CD4-positive, alpha-beta T cell treated with Interleukin-12 subunit alpha and Interleukin-12 subunit beta, for 1 hour (primary cell): ENCODE results near the gene UNC5C.

Experiments
- DNase-seq: peaks from one replicate; pipeline ENCODE4 v3.0.0-alpha.2; 2020

Gene UNC5C

DNA sequence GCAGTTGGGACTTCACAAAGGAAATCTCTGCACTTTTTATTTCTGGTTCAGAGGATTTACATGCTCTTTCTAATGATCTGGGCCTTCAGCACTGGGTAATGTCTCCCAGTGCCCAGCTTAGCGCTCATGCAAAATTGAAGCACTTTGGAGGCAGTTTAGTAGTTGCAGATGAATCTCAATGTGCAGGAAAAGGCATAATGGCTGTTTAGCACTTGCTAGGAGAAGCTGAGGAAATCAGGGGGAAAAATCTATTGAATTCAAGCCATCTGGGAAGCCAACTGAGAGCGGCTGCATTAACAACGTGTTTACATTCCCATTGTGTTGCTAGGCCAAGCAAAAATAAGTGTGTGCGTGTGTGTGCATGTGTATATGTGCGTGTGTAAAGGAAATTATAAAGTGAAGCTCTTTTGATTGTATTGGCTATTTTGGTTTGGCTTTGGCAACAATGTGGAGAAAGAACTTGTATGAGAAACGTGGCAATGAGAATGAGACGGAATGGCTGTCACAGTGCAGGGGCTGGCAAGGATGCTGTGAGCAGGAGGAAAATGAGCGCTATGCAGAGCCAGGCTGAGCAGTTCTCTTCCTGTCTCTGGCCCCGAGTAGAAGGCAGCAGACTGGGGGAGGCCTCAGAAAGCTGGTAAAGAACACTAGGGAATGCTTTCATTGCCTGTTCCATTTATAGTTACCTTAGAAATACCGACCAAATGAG, 231.5 kb downstream of the UNC5C start:
- DNase-seq = no peak

DNA sequence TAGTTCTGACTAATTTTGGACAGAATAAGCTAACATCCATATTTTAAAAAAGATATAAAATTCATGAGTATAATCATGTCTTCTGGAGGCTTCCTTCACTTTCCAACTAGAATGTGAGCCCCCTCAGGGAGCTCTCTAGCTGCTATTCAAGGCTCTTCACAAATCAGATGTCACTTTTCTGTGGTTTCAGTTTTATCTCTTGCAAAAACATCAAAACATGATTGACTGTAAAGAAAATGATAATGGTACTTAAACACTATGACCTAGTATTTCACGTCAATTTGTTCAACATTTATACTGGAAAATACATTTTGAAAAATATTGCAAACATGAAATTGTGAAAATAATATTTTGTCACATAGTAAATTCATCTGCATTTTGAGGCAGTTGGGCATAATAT, 234.2 kb downstream of the UNC5C start:
- no peak for DNase-seq

DNA sequence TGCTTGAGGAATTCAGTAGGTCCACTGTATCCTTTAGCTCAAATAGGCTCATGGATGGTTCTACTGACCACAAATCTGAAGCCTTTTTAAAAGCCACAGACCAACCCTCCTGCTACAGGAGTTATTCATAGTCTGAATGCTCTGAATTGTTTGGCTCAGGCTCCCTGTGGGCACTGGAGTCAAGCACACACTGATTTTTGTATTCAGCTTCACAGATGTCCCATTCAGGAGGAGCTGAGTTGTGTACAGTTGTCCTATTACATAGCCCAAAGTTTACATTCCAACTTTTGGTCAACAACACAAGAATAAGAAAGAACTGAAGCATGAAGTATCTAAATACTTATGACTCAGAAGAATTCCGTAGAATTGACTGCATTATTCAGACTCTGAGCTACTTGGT, 243.9 kb downstream of the UNC5C start:
- DNase-seq = no peak

DNA sequence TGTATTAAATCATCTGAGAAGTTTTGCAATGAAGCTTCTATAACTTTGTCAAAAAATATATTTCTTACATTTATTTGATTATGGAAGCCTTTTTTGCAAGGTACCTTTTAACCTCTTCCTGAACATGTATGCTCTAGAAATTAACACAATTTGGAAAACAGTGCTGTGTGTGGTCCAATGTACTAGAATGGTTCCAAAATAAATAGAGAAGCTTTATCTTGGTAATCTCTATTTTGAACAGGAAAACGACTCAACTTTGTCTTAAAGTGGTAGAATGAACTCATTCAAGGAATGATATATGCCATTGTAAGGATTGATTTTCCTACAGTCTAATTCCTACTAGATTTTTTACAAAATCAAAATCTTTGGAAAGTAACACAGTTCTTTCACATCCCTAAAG, 248.5 kb downstream of the UNC5C start:
- DNase-seq = no peak

DNA sequence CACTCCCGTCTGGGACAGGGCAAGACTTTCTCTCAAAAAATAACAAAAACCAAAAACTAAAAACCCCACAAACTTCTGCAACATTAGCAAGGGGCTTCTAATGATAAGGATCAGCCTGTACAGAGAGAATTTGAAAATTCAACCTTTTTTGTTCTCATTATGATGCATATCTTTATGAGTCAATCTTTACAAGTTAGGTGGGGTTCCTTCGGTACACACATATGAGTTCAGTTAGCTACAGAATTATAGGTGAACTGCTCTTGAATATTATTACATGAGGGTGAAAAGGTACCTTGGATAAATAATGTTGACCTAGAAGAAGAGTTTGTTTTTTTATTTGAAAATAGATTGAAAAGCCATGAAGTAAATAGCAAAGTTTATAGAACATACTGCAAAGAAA, 252.7 kb downstream of the UNC5C start:
- DNase-seq = no peak

DNA sequence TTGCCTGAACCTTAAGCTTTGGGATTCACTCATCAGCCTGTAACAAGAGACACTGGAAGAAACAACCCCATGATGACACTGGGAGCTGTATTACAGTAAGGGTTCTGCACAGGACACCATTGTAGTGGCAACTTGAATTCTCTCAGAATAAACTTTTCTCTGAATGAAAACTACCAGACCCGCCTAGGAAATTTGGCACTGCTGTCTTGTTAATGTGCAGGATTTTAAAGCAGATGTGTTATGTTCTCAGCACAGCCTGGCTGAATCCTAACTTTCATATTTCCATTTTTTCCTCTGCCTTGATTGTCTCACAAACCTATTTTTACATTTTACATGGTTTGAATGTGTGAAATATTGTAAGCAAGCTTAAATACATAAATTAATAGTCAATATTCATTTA, 253.6 kb downstream of the UNC5C start:
- no peak for DNase-seq

DNA sequence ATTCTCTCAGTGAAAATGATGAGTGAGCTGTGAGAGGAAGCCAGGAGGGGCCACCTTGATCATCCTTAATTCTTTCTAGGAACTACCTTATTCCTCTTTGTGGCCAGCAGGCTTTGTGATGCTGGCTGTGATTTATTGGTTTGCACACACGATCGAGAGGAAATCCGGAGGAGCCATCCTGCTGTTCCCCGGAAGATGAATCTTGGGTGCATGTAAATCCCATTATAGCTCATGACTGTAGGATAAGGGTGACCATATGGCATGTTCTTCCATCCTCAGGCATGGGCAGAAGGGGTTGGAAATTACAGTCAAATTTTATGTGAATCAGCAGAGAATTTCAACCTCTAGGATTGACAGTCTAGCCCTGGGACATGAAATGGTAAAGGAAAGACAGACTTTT, 254.5 kb downstream of the UNC5C start:
- no peak for DNase-seq

DNA sequence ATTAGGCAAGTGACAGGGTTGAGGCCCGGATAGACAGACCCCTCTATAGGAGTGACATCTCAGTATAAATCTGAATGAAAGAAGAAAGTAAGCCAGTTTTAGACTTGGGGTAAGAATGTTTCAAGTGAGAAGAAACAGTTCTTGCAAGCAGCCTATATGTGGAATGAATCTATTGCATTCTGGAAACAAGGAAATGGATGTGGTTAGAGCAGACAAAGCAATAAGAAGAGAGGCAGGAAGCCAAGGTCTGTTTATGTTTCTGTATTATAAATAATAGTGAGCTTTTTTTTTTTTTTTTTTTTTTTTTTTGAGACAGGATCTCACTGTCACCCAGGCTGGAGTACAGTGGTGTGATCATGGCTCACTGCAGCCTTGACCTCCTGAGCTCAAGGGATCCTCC, 255.8 kb downstream of the UNC5C start:
- peak; percentile 2 for DNase-seq

DNA sequence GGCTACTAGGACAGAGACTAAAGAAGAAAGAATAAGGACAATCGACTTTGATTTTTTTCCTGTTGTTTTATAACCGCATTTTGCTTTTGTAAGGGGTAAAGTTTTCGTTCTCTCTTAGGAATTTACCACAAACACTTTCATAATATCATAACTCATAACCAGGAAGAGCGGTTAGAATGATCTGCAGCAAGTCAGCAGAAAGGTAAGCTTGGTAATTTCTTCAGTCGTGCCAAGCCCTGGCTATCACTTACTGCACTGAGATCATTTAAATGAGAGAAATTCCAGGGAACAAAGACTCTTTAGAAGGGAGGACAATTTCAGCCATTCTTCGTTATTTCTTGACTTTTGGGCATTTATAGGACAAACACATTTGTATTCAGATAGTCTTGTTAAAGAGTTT, 258.1 kb downstream of the UNC5C start:
- no peak for DNase-seq

DNA sequence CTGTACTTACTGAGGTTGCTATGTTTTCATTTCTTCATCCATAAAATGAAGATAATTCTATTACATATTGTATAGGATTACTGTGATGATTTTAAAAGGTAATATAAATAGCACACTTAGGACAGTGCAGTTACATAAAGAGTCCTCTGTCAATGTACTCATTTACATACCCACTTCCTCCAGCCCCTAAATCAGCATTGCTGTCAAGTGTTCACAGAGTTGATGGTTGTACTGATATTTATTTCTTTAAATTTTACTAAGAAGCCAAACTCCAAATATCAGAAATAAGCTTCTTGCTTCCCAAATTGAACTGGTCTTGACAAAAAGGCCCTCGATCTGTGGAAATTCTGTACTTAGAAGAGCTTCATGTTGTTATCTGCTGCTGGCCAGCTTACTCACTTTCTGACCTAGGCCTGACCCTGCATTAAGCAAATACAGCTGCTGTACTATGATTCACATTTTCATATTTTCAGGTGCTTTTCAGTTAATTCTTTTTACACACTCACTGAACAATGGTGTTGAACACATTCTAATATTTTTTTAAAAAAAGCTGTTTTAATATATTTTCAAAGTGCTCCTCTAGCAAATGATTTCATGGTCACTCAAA, 259.6 kb downstream of the UNC5C start:
- DNase-seq = no peak

DNA sequence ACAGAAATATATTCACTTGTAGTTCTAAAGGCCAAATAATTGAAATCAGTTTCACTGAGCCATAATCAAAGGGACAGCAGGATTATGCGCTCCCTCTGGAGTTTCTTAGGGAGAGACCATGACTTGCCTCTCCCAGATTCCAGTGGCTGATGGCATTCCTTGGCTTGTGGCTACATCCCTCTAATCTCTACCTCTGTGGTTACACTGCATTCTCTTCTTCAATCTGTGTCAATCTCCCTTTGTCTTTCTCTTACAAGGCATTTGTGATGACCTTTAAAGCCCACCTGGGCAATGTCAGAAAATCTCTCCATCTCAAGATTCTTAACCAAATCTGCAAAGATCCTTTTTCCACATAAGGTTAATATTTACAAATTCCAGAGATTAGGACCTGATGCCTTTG, 260.2 kb downstream of the UNC5C start:
- no peak for DNase-seq

DNA sequence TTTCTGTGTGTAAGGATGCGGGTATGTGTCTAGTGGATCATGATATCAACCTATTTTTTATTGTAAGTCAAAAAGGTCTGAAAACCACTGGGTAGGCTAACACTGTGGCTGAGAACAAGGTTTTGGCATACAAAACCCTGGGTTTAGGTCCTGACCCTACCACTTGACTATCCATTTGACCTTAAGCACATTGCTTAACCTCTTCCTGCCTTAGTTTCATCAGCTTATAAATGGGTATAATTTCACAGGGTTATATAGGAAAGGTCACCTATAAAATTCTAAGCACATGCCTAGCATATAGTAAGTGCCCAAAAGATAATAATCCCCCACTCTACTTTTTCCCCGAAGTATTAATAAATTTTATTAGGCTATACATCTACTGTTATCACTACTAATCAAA, 263.0 kb downstream of the UNC5C start:
- DNase-seq = no peak

DNA sequence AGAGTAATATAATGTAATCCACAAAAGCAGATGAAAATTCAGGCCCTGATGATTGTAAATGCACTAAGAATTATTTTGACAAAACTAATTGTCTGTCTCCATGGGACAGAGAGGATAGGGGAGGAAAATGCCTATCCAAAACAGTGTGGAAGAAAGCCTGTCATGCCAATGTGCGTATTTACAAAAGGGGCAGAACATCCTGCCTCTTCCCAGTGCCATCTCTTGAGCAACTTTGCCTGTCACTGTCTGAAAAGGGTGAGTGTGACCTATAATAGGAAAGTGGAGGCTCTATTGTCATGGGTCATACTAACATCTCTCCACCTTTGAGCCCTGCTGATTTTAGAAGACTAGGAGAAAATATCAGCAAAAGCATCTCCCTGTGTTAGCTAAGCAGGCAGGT, 264.1 kb downstream of the UNC5C start:
- no peak for DNase-seq

DNA sequence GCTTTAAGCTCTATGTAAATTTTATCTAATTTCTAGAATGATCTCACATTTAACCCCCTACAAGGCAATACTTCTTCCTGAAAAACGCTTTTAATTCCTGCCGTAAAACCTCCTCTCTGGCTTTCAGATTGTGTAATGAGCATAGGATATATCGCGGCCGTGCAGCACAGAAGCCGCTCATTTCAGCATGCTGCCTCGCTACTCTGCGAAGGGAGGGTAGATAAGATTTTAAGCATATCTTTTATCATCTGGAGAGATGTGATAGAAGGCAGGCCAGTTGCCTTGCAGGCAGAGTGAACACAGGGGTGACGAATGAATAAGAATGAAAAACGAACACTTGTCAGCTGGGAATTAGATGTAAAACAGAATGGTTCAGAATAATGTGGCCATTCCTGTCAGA, 265.5 kb downstream of the UNC5C start:
- DNase-seq = no peak

DNA sequence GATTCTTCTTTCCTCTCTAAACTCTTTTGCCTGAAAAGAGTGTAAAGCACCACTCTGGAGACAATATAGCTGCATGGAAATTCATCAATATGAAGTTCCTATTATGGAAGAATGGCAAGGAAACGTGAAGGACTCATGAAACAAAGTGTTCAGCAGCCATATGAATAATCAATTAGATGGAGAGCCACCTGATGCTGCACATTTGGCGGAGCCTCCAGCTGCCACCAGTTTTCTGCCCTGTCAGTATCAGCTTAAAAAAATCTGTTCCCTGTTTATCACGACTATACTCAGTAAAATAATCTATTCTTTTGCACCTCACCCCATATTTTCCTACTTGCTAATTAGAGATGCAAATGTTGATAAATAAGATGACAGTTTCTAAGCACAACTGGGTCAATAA, 276.0 kb downstream of the UNC5C start:
- no peak for DNase-seq

DNA sequence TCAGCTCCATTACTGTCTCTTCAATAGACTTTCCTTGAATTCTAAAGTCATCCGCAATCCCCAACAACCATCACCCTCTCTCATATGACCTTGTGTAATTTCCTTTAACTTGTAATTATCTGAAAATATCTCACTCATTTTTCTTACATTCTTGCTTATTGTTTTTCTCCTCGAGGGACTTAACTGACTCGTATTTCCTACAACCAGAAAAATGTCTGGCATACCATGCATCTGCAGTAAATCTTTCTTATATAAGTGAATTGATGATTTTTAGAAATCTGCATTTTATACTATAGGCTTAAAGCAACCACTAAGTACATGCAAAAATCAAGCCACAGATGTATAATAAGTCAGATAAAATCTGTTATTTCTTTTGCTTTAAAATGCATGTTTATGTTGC, 276.7 kb downstream of the UNC5C start:
- no peak for DNase-seq

DNA sequence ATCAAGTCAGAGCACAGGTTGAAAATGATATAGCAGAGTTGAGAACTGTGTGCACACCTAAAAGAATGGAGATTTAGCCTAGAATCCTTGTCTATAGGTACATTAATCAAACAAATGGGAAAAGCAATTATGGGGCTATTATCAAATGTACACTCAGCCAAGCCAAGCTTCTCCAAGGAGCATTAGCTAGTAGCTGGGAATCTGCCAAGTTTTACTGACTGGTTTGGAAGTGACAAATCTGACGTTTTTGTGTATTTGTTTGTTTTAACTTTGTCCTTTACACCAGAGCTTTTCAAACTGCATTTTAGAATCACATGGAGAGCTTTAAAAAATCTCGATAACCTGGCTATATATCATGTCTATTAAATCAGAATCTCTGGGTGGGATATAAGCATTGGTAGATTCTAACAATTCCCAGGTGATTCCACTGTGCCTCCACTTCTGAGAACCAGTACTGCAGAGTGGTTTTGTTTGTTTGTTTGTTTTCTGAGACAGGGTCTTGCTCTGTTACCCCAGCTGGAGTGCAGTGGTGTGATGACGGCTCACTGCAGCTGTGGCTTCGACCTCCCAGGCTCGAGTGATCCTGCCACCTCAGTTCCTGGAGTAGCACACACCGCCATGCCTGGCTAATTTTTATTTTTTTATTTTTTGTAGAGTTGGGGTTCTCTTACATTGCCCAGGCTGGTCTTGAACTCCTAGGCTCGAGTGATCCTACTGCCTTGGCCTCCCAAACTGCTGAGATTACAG, 279.8 kb downstream of the UNC5C start:
- DNase-seq = no peak

DNA sequence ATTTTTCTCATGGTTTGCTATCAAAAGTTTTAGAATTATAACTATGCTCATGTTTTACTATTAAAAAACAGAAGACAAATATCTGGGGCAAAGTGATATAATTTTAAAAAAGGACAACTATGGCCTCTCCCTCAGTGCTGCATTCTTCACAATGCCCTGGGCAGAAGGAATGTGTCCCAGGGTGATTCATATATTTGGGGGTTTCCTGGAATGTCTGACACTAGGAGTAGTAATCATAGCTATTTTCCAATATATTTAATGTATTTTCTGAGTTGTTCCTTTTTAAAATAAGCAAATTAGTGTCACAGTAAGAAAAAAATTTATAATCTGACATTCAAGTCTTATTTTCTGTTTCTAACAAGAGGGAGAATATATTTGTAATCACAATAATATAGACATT, 281.7 kb downstream of the UNC5C start:
- DNase-seq = no peak

DNA sequence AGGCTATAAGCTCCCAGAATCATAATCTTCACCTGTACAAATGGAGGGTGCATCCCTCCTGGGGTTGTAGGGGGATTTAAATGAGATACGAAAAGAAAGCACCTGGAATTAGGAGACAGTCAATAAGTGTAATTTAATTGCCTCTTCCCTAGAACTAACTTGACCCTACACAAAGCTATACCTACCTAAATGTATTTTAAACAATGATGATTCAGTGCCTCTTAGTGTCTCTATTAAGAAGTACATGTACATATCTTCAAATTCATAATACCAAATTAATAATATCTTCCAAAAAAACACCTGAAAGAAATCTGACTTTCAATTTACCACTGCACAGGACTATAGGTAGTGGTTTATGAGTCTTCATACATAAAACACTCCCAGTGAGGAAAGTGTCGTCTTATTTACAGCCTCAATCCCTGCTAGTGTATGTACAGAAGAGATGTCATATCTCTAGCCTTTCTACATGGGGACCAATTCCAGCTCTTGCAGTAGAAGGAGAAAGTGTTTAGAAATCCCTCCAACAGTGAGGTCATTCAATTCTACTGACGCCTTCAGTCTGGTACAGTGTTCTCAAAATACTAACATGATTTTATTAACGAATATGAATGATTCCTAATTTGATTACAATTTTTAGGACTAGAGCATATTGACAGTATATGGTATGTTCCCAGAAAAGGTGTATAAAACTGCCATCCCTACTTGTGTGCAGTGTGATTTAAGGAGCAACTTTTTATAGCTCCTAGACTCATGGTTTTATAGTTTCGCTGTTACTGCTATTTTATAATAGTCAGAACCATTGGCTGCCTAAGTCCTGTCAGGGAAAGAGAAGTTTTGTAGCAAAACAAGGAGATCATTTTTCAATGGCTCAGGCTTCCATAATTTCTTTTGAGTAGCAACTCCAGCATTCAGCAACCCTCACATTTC, 282.7 kb downstream of the UNC5C start:
- no peak for DNase-seq

DNA sequence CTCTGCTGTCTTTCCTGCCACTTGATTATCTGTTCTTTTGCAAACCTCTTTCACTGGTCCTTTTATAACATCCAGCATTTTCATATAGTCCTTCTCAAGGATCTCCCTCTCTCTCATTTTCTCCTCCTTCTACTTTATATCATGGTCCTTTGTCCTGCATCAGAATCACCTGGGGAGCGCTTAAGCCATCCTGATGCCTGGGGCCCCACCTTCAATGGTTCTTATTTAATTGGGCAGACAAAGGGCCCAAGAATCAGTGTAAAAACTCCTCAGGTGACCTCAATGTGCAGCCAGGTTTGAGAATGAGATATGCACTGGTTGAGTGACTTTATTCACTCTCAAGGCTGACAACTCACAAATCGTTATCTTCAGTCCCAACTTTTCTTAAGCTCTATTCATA, 283.9 kb downstream of the UNC5C start:
- no peak for DNase-seq

DNA sequence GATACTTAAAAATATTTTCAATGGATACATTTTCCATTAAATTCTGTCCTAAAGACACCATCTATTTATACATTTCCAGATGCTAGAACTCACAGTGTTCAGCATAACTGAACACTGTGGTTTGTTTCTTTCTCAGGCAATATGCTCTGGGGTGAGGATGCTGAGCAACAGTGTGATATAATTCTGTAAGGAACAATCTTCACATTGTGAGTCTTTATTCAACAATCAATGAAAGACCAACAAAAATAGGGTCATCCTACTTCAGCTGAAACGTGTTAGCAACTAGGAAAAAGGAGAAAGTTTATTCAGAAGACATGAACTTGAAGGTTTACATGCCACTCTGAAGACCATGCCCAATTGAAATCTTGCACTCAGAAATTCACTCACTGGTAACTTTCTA, 284.8 kb downstream of the UNC5C start:
- DNase-seq = no peak

DNA sequence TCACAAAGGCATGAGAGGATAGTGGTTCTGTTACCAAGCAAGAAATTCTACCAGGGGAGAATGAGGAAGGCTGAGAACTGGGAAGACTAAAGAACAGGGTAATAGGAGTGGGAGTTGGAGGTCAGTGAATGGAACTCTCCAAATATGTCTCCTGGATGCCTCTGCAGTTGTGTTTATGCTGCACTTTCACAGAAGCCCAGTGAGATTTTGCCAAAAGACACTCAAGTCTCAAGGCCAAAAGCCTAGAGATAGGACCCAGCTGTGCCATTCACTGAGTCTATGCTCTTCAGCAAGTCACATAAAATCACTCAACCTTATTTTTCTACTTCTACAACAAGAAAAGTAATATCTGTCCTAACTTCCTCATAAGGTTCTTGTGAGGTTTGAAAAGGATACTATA, 285.4 kb downstream of the UNC5C start:
- no peak for DNase-seq

DNA sequence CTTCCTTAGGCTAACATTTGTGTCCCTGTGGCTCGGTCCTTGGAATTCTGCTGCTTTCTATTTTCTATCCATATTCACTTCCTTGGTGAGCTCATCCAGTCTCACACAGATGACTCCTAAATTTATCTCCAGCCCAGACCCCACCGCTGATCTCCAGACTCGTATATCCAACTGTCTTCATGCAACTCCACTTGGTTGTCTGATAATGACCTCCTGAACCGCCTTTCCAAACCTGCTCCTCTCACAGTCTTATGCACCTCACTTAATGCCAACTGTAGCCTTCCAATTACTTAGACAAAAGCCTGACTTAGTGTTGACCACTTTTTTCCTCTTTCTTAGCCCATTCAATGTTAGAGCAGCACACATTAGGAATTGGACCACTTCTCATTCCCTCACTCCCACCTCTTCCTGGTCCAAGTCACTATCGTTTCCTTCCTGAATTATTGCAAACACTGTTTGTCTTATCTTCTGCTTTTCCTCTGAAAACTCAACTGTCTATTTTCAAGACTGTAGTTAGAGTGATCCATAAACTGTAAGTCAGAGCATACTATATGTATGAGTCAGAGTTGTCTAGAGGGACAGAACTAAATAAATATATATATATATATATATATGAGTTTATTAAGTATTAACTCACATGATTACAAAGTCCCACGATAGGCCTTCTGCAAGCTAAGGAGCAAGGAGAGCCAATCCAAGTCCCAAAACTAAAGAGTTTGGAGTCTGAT, 292.5 kb downstream of the UNC5C start:
- DNase-seq = no peak
